ENCODE data around the gene UTP25.

Gene UTP25

GRCh38 chr1:209805875-209806760 lies 21.7 kb upstream of the UTP25 start, which contains the start of gene IRF6:
Gene IRF6, minus strand, starts transcription at chr1:209806142. Its CDS starts 4,729 bp downstream, at chr1:209801413.
- DNase-seq: peak; percentile 89

- no peak for DNase-seq
These were observed 20.3 kb upstream of the UTP25 start for GRCh38 chr1:209807509-209807908.

GRCh38 chr1:209808059-209808581 lies 19.7 kb upstream of the UTP25 start:
- DNase-seq: peak; percentile 25

GRCh38 chr1:209809611-209810010 lies 18.2 kb upstream of the UTP25 start:
- no peak for DNase-seq

GRCh38 chr1:209810783-209811182 lies 17.0 kb upstream of the UTP25 start:
- no peak for DNase-seq

- DNase-seq: no peak
These were observed 13.9 kb upstream of the UTP25 start for GRCh38 chr1:209813902-209814301.

- DNase-seq: no peak
These were observed 12.3 kb upstream of the UTP25 start for GRCh38 chr1:209815490-209815889.

GRCh38 chr1:209815931-209816341 lies 11.8 kb upstream of the UTP25 start:
- DNase-seq: no peak

GRCh38 chr1:209816923-209817322 lies 10.8 kb upstream of the UTP25 start:
- no peak for DNase-seq

- DNase-seq: no peak
These were observed 10.1 kb upstream of the UTP25 start for GRCh38 chr1:209817691-209818090.

- no peak for DNase-seq
These were observed 8.7 kb upstream of the UTP25 start for GRCh38 chr1:209819058-209819457.

- no peak for DNase-seq
These were observed 6.8 kb upstream of the UTP25 start for GRCh38 chr1:209820986-209821385.

- DNase-seq: no peak
These were observed 5.1 kb upstream of the UTP25 start for GRCh38 chr1:209822706-209823105.

GRCh38 chr1:209823143-209824041 lies 4.4 kb upstream of the UTP25 start:
- DNase-seq: peak; percentile 28

- DNase-seq: no peak
These were observed 2.0 kb upstream of the UTP25 start for GRCh38 chr1:209825591-209826434.

GRCh38 chr1:209829716-209830115 lies 1.9 kb downstream of the UTP25 start:
- no peak for DNase-seq

- DNase-seq: no peak
These were observed 3.0 kb downstream of the UTP25 start for GRCh38 chr1:209830722-209831121.

GRCh38 chr1:209831615-209832014 lies 3.8 kb downstream of the UTP25 start:
- no peak for DNase-seq

GRCh38 chr1:209835782-209836298 lies 8.1 kb downstream of the UTP25 start:
- DNase-seq: no peak

GRCh38 chr1:209837671-209838070 lies 9.9 kb downstream of the UTP25 start:
- DNase-seq: no peak

- DNase-seq: no peak
These were observed 10.8 kb downstream of the UTP25 start for GRCh38 chr1:209838537-209838936.

GRCh38 chr1:209839875-209840546 lies 12.2 kb downstream of the UTP25 start:
- no peak for DNase-seq
